ENCODE results near the gene PGR.

PGR gene

GRCh38 chr11:101129203-101129943 is at the start of gene PGR:
TSS of gene PGR (minus strand) at chr11:101129813. CDS start at chr11:101129070, 743 bp downstream.
- no peaks in the 10 kb centered on the region for H3K36me3 ChIP-seq (ENCODE audit: control insufficient read depth, insufficient read depth, low read length, severe bottlenecking)
- DNase-seq (ENCODE audit: low read depth) = no peak
- no peak within 1 kb of the TSS for H3K9ac ChIP-seq (ENCODE audit: low read length)
- no peaks in the 10 kb centered on the region for H3K9me3 ChIP-seq (ENCODE audit: control insufficient read depth, low read length)
- H3K4me1 ChIP-seq (ENCODE audit: control insufficient read depth, insufficient read depth, low read length) = no peaks in the 10 kb centered on the region
- peaks cover 36% of the 10 kb centered on the region for H3K27me3 ChIP-seq (replicated peaks; ENCODE audit: control insufficient read depth, insufficient read depth, low read length)
- peak within 1 kb of the TSS; percentile 58 for H3K4me3 ChIP-seq (ENCODE audit: low read length)

GRCh38 chr11:101176381-101176780 is 46.8 kb upstream of the PGR start:
- no peaks in the 10 kb centered on the region for H3K9me3 ChIP-seq (ENCODE audit: control insufficient read depth, low read length)
- H3K27me3 ChIP-seq (replicated peaks; ENCODE audit: control insufficient read depth, insufficient read depth, low read length) = no peaks in the 10 kb centered on the region
- H3K36me3 ChIP-seq (ENCODE audit: control insufficient read depth, insufficient read depth, low read length, severe bottlenecking) = no peaks in the 10 kb centered on the region
- H3K4me3 ChIP-seq (ENCODE audit: low read length) = no peak overlapping the region
- H3K9ac ChIP-seq (ENCODE audit: low read length) = no peak overlapping the region
- no peak for DNase-seq (ENCODE audit: low read depth)
- no peaks in the 10 kb centered on the region for H3K4me1 ChIP-seq (ENCODE audit: control insufficient read depth, insufficient read depth, low read length)

GRCh38 chr11:101169944-101170343 is 40.3 kb upstream of the PGR start:
- H3K4me1 ChIP-seq (ENCODE audit: control insufficient read depth, insufficient read depth, low read length) = no peaks in the 10 kb centered on the region
- peaks cover 3% of the 10 kb centered on the region for H3K9me3 ChIP-seq (ENCODE audit: control insufficient read depth, low read length)
- H3K9ac ChIP-seq (ENCODE audit: low read length) = no peak overlapping the region
- H3K27me3 ChIP-seq (replicated peaks; ENCODE audit: control insufficient read depth, insufficient read depth, low read length) = no peaks in the 10 kb centered on the region
- no peaks in the 10 kb centered on the region for H3K36me3 ChIP-seq (ENCODE audit: control insufficient read depth, insufficient read depth, low read length, severe bottlenecking)
- H3K4me3 ChIP-seq (ENCODE audit: low read length) = no peak overlapping the region
- DNase-seq (ENCODE audit: low read depth) = no peak

- no peak overlapping the region for H3K9ac ChIP-seq (ENCODE audit: low read length)
- DNase-seq (ENCODE audit: low read depth) = no peak
- H3K9me3 ChIP-seq (ENCODE audit: control insufficient read depth, low read length) = peaks cover 3% of the 10 kb centered on the region
- H3K36me3 ChIP-seq (ENCODE audit: control insufficient read depth, insufficient read depth, low read length, severe bottlenecking) = no peaks in the 10 kb centered on the region
- no peak overlapping the region for H3K4me3 ChIP-seq (ENCODE audit: low read length)
- no peaks in the 10 kb centered on the region for H3K27me3 ChIP-seq (replicated peaks; ENCODE audit: control insufficient read depth, insufficient read depth, low read length)
- no peaks in the 10 kb centered on the region for H3K4me1 ChIP-seq (ENCODE audit: control insufficient read depth, insufficient read depth, low read length)
Measured at GRCh38 chr11:101166038-101166437, 36.4 kb upstream of the PGR start.

GRCh38 chr11:101158119-101158518 is 28.5 kb upstream of the PGR start:
- Histone ChIP-seq H3K9ac (ENCODE audit: low read length) (no peak overlapping the region), H3K9me3 (ENCODE audit: control insufficient read depth, low read length) (peaks cover 7% of the 10 kb centered on the region), H3K4me3 (ENCODE audit: low read length) (no peak overlapping the region), H3K27me3 (replicated peaks; ENCODE audit: control insufficient read depth, insufficient read depth, low read length) (no peaks in the 10 kb centered on the region), H3K36me3 (ENCODE audit: control insufficient read depth, insufficient read depth, low read length, severe bottlenecking) (no peaks in the 10 kb centered on the region), H3K4me1 (ENCODE audit: control insufficient read depth, insufficient read depth, low read length) (no peaks in the 10 kb centered on the region)
- no peak for DNase-seq (ENCODE audit: low read depth)

- no peak overlapping the region for H3K4me3 ChIP-seq (ENCODE audit: low read length)
- no peak for DNase-seq (ENCODE audit: low read depth)
- H3K27me3 ChIP-seq (replicated peaks; ENCODE audit: control insufficient read depth, insufficient read depth, low read length) = no peaks in the 10 kb centered on the region
- no peaks in the 10 kb centered on the region for H3K4me1 ChIP-seq (ENCODE audit: control insufficient read depth, insufficient read depth, low read length)
- H3K9ac ChIP-seq (ENCODE audit: low read length) = no peak overlapping the region
- H3K36me3 ChIP-seq (ENCODE audit: control insufficient read depth, insufficient read depth, low read length, severe bottlenecking) = no peaks in the 10 kb centered on the region
- peaks cover 5% of the 10 kb centered on the region for H3K9me3 ChIP-seq (ENCODE audit: control insufficient read depth, low read length)
Measured at GRCh38 chr11:101138245-101138930, 8.8 kb upstream of the PGR start.

- Histone ChIP-seq H3K4me1 (ENCODE audit: control insufficient read depth, insufficient read depth, low read length) (no peaks in the 10 kb centered on the region), H3K27me3 (replicated peaks; ENCODE audit: control insufficient read depth, insufficient read depth, low read length) (peaks cover 32% of the 10 kb centered on the region), H3K4me3 (ENCODE audit: low read length) (no peak overlapping the region), H3K9me3 (ENCODE audit: control insufficient read depth, low read length) (no peaks in the 10 kb centered on the region), H3K9ac (ENCODE audit: low read length) (no peak overlapping the region), H3K36me3 (ENCODE audit: control insufficient read depth, insufficient read depth, low read length, severe bottlenecking) (no peaks in the 10 kb centered on the region)
- DNase-seq (ENCODE audit: low read depth) = no peak
Measured at GRCh38 chr11:101133190-101133589, 3.6 kb upstream of the PGR start.

GRCh38 chr11:101128571-101129202 is 926 bp downstream of the PGR start:
- Histone ChIP-seq H3K4me3 (ENCODE audit: low read length) (peak overlapping the region; percentile 84), H3K36me3 (ENCODE audit: control insufficient read depth, insufficient read depth, low read length, severe bottlenecking) (no peaks in the 10 kb centered on the region), H3K9ac (ENCODE audit: low read length) (no peak overlapping the region), H3K4me1 (ENCODE audit: control insufficient read depth, insufficient read depth, low read length) (no peaks in the 10 kb centered on the region), H3K27me3 (replicated peaks; ENCODE audit: control insufficient read depth, insufficient read depth, low read length) (peaks cover 36% of the 10 kb centered on the region), H3K9me3 (ENCODE audit: control insufficient read depth, low read length) (no peaks in the 10 kb centered on the region)
- DNase-seq (ENCODE audit: low read depth) = no peak

GRCh38 chr11:101127699-101128570 is 1.7 kb downstream of the PGR start:
- DNase-seq (ENCODE audit: low read depth) = peak; percentile 9
- H3K4me3 ChIP-seq (ENCODE audit: low read length) = peak overlapping the region; percentile 84
- H3K27me3 ChIP-seq (replicated peaks; ENCODE audit: control insufficient read depth, insufficient read depth, low read length) = peaks cover 38% of the 10 kb centered on the region

GRCh38 chr11:101127197-101127698 is 2.4 kb downstream of the PGR start:
- DNase-seq (ENCODE audit: low read depth) = peak; percentile 24
- Histone ChIP-seq H3K9ac (ENCODE audit: low read length) (peak overlapping the region; percentile 47), H3K9me3 (ENCODE audit: control insufficient read depth, low read length) (no peaks in the 10 kb centered on the region), H3K27me3 (replicated peaks; ENCODE audit: control insufficient read depth, insufficient read depth, low read length) (peaks cover 38% of the 10 kb centered on the region), H3K4me3 (ENCODE audit: low read length) (peak overlapping the region; percentile 84), H3K4me1 (ENCODE audit: control insufficient read depth, insufficient read depth, low read length) (no peaks in the 10 kb centered on the region), H3K36me3 (ENCODE audit: control insufficient read depth, insufficient read depth, low read length, severe bottlenecking) (no peaks in the 10 kb centered on the region)

More at GRCh38 chr11:101127699-101128570, 1.7 kb downstream of the PGR start:
- Histone ChIP-seq H3K4me1 (ENCODE audit: control insufficient read depth, insufficient read depth, low read length) (no peaks in the 10 kb centered on the region), H3K9ac (ENCODE audit: low read length) (no peak overlapping the region), H3K9me3 (ENCODE audit: control insufficient read depth, low read length) (no peaks in the 10 kb centered on the region), H3K36me3 (ENCODE audit: control insufficient read depth, insufficient read depth, low read length, severe bottlenecking) (no peaks in the 10 kb centered on the region)

Measured in adipocyte (in vitro differentiated cells).